Natural killer cell (primary cell): ENCODE data around the gene DOCK9. TPM values are rescaled to one million over a fixed set of nuclear protein-coding genes. Genes with fewer than 3 reads are reported as not detected.

Source experiments
- ATAC-seq, 3 donors: fragments of 150-1000 bp in 2 of 3; fragments of 200-7000 bp in 1 of 3; cut with Tn5 transposase; 1 replicate in 1 of 3; 2 replicates in 2 of 3; pipeline ENCODE4 v1.10.0; 2021; ENCODE audit warnings: mild to moderate bottlenecking in 2 of 3, moderate library complexity in 2 of 3
- DNase-seq, 2 donors: peaks; one replicate each; pipeline versions ENCODE4 v3.0.0 to v3.0.0-alpha.2; 2013 to 2021; ENCODE audit warnings: mixed read lengths in 1 of 2
- H3K27ac ChIP-seq: one replicate; pipeline ENCODE4 v1.5.1; 2013; ENCODE audit warnings: mild to moderate bottlenecking, low read length
- H3K27me3 ChIP-seq: one replicate; pipeline ENCODE4 v1.6.1; 2013; ENCODE audit warnings: low read length; ENCODE audit not compliant: control insufficient read depth, insufficient read depth
- H3K36me3 ChIP-seq: one replicate; pipeline ENCODE4 v1.6.1; 2013; ENCODE audit warnings: low read length; ENCODE audit not compliant: control insufficient read depth, insufficient read depth
- H3K4me1 ChIP-seq: one replicate; pipeline ENCODE4 v1.6.1; 2013; ENCODE audit warnings: low read length; ENCODE audit not compliant: control insufficient read depth, insufficient read depth
- H3K4me3 ChIP-seq: one replicate; pipeline ENCODE4 v1.5.1; 2013; ENCODE audit warnings: low read length
- H3K9me3 ChIP-seq: one replicate; pipeline ENCODE4 v1.6.1; 2013; ENCODE audit warnings: low read length; ENCODE audit not compliant: control insufficient read depth, insufficient read depth
- H3K27ac Mint-ChIP-seq, 2 donors: one replicate each; pipeline ENCODE4 v1.8.0; 2022; ENCODE audit warnings: mild to moderate bottlenecking in 2 of 2, mixed read lengths in 2 of 2, moderate library complexity in 1 of 2
- H3K27me3 Mint-ChIP-seq, 2 donors: one replicate each; pipeline ENCODE4 v1.8.0; 2022; ENCODE audit warnings: low read depth in 2 of 2, mixed read lengths in 2 of 2
- H3K36me3 Mint-ChIP-seq: one replicate; pipeline ENCODE4 v1.8.0; 2022; ENCODE audit warnings: mixed read lengths
- H3K4me1 Mint-ChIP-seq, 2 donors: one replicate each; pipeline ENCODE4 v1.8.0; 2022; ENCODE audit warnings: mixed read lengths in 2 of 2
- H3K4me3 Mint-ChIP-seq: one replicate; pipeline ENCODE4 v1.8.0; 2022; ENCODE audit warnings: mild to moderate bottlenecking, moderate library complexity, mixed read lengths
- H3K9me3 Mint-ChIP-seq, 2 donors: one replicate each; pipeline ENCODE4 v1.8.0; 2022; ENCODE audit warnings: mixed read lengths in 2 of 2
- CTCF ChIP-seq: fragments of 200-600 bp; IDR thresholded peaks from one replicate; pipeline ENCODE4 v1.8.0; 2022; ENCODE audit warnings: antibody characterized with exemption
- WGBS: methylation state at CpG from one replicate; pipeline ENCODE4 v1.1.7; 2013; ENCODE audit warnings: missing lambda C conversion rate; ENCODE audit not compliant: insufficient coverage; 5-methylcytosine and 5-hydroxymethylcytosine counted together
- intact Hi-C: fragments of 100-400 bp; cut with micrococcal nuclease; formaldehyde crosslinking; loops from one replicate; pipeline ENCODE4 v1.14.2; 2022
- total RNA-seq, 4 donors: library from RNA; stranded (reverse); fragments of 120-200 nt in 1 of 4; gene quantifications; one replicate each; pipeline versions ENCODE4 v1.2.3 to v1.2.4, GENCODE V29; 2013 to 2022

DOCK9 gene
- total RNA-seq, 3 donors from 2014 or later (not counting 1 experiment from before 2014, with no cell fraction given) = 31.5 to 42.5 (median 40.9) TPM

GRCh38 chr13:98941126-98941525 is 36.7 kb downstream of the DOCK9 start:
- H3K27me3 Mint-ChIP-seq = no peaks in the 10 kb centered on the region
- H3K9me3 Mint-ChIP-seq = no peaks in the 10 kb centered on the region
- no peaks in the 10 kb centered on the region for H3K36me3 Mint-ChIP-seq
- no peak for TF ChIP-seq CTCF
- Histone ChIP-seq H3K9me3 (no peaks in the 10 kb centered on the region), H3K36me3 (no peaks in the 10 kb centered on the region), H3K4me1 (no peaks in the 10 kb centered on the region), H3K27me3 (no peaks in the 10 kb centered on the region), H3K4me3 (no peak overlapping the region), H3K27ac (no peak overlapping the region)
- intact Hi-C loops = no loop called here
- ATAC-seq (no peak), DNase-seq (no peak)
- H3K27ac Mint-ChIP-seq = no peak overlapping the region
- WGBS = 57% methylated on average over 4 of the region's 5 CpGs
- H3K4me3 Mint-ChIP-seq = no peak overlapping the region
- no peaks in the 10 kb centered on the region for H3K4me1 Mint-ChIP-seq

- Histone ChIP-seq H3K27ac (no peak overlapping the region), H3K4me3 (no peak overlapping the region), H3K9me3 (no peaks in the 10 kb centered on the region), H3K36me3 (no peaks in the 10 kb centered on the region), H3K27me3 (no peaks in the 10 kb centered on the region), H3K4me1 (no peaks in the 10 kb centered on the region)
- intact Hi-C loops = no loop called here
- Mint-ChIP-seq H3K27me3 (no peaks in the 10 kb centered on the region), H3K4me1 (no peaks in the 10 kb centered on the region), H3K27ac (no peak overlapping the region), H3K9me3 (no peaks in the 10 kb centered on the region), H3K36me3 (no peaks in the 10 kb centered on the region), H3K4me3 (no peak overlapping the region)
- WGBS = 91% methylated on average over 8 of the region's 8 CpGs
- ATAC-seq (no peak), DNase-seq (no peak)
- no peak for TF ChIP-seq CTCF
Measured at GRCh38 chr13:98940325-98941001, 37.4 kb downstream of the DOCK9 start.

GRCh38 chr13:98939660-98940191 is 38.1 kb downstream of the DOCK9 start:
- Histone ChIP-seq H3K27me3 (no peaks in the 10 kb centered on the region), H3K4me1 (no peaks in the 10 kb centered on the region), H3K27ac (no peak overlapping the region), H3K36me3 (no peaks in the 10 kb centered on the region), H3K4me3 (no peak overlapping the region), H3K9me3 (no peaks in the 10 kb centered on the region)
- Mint-ChIP-seq H3K4me1 (no peaks in the 10 kb centered on the region), H3K27ac (no peak overlapping the region), H3K27me3 (no peaks in the 10 kb centered on the region), H3K4me3 (no peak overlapping the region), H3K9me3 (no peaks in the 10 kb centered on the region), H3K36me3 (no peaks in the 10 kb centered on the region)
- TF ChIP-seq CTCF = no peak
- intact Hi-C loops = no loop called here
- DNase-seq (no peak), ATAC-seq (no peak)
- 95% methylated on average over 5 of the region's 5 CpGs for WGBS

- intact Hi-C loops = no loop called here
- H3K27ac Mint-ChIP-seq = no peak overlapping the region
Measured at GRCh38 chr13:98938801-98939200, 39.1 kb downstream of the DOCK9 start.

More at GRCh38 chr13:98938801-98939200, 39.1 kb downstream of the DOCK9 start:
- Mint-ChIP-seq H3K4me1 (no peaks in the 10 kb centered on the region), H3K9me3 (no peaks in the 10 kb centered on the region), H3K36me3 (no peaks in the 10 kb centered on the region), H3K4me3 (no peak overlapping the region), H3K27me3 (no peaks in the 10 kb centered on the region)
- 94% methylated on average over 3 of the region's 3 CpGs for WGBS
- no peaks in the 10 kb centered on the region for H3K36me3 ChIP-seq
- H3K27me3 ChIP-seq = no peaks in the 10 kb centered on the region
- TF ChIP-seq CTCF = no peak
- no peak for DNase-seq
- H3K9me3 ChIP-seq = no peaks in the 10 kb centered on the region
- no peak for ATAC-seq
- H3K27ac ChIP-seq = no peak overlapping the region
- no peak overlapping the region for H3K4me3 ChIP-seq
- H3K4me1 ChIP-seq = no peaks in the 10 kb centered on the region
